ENCODE data around the gene GP5. TPM values are rescaled to one million over a fixed set of nuclear protein-coding genes. Genes with fewer than 3 reads are reported as not detected.

Gene GP5
- total RNA-seq, 4 donors from 2014 or later, result not detected

DNA sequence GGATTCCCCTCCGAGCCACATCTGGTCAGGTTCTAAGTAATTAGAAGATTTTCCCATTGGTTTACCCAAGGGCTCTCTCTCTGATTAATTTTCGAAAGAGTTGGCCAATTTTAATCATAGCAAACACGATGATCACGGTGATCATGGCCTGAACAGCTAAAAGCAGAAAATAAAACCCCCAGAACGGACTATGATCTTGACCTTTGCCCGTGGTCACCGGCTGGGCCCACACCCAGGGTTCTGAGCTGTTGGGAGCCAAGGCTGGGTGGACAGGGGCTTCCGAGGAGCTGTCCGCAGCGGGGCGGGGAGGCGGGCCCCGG lies 2.6 kb downstream of the GP5 start:
- TF ChIP-seq EP300 (IDR thresholded peaks at IDR 0.05) (no peak), POLR2A (IDR thresholded peaks at IDR 0.05) (no peak)
- TF ChIP-seq, protein P1, sequence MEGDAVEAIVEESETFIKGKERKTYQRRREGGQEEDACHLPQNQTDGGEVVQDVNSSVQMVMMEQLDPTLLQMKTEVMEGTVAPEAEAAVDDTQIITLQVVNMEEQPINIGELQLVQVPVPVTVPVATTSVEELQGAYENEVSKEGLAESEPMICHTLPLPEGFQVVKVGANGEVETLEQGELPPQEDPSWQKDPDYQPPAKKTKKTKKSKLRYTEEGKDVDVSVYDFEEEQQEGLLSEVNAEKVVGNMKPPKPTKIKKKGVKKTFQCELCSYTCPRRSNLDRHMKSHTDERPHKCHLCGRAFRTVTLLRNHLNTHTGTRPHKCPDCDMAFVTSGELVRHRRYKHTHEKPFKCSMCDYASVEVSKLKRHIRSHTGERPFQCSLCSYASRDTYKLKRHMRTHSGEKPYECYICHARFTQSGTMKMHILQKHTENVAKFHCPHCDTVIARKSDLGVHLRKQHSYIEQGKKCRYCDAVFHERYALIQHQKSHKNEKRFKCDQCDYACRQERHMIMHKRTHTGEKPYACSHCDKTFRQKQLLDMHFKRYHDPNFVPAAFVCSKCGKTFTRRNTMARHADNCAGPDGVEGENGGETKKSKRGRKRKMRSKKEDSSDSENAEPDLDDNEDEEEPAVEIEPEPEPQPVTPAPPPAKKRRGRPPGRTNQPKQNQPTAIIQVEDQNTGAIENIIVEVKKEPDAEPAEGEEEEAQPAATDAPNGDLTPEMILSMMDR (IDR thresholded peaks at IDR 0.05), result no peak
- peak overlapping the region in 2 of 4 donors; percentile 23 to 34 for H3K27ac ChIP-seq
- H3K36me3 ChIP-seq, result no peaks in the 10 kb centered on the region
- H3K27me3 ChIP-seq, result peaks cover 0 to 18% of the 10 kb centered on the region in 2 donors
- H3K4me1 ChIP-seq, result peaks cover 0 to 35% (median 21%) of the 10 kb centered on the region in 4 donors
- peak overlapping the region in 2 of 4 donors; percentile 33 to 40 for H3K4me3 ChIP-seq
- WGBS, 2 donors, result 15 to 16% methylated on average over 7 to 13 of the region's 13 CpGs
- no peaks in the 10 kb centered on the region for H3K9me3 ChIP-seq
- DNase-seq (ENCODE audit: low spot score in 2 of 2), result no peak

DNA sequence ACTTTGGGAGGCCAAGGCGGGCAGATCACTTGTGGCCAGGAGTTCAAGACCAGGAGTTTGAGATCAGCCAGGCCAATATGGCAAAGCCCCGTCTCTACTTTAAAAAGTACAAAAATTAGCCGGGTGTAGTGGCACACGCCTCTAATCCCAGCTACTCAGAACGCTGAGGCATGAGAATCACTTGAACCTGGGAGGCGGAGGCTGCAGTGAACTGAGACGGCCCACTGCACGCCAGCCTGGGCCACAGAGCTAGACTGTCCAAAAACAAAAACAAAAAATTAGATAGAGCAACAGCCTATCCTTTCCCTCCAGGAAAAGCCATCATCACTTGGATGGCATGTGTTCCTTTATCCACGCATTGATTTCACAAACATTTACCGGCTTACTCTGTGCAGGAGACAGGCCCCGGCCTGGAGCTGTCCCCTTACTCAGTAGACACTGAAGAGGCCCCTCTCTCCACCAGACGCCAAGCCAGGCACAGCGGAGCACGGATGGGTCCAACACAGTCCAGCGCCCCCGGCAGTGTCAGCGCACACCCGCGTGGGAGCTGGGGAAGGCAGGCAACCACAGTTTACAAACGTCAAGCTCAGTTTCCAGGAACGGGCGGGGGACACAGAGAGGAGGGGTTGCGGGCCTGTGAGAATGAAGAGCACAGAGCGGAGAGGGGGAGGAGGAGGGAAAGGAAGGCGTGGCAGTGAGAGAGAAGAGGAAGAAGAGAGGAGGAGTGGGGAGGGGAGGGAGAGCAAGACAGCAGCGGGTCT lies 3.1 kb downstream of the GP5 start:
- H3K36me3 ChIP-seq, result no peaks in the 10 kb centered on the region
- peak in 1 of 2 donors; percentile 47 for DNase-seq (ENCODE audit: low spot score in 2 of 2)
- 28 to 33% methylated on average over 23 to 26 of the region's 26 CpGs for WGBS, 2 donors
- TF ChIP-seq, protein P1 (IDR thresholded peaks at IDR 0.05), result no peak
- TF ChIP-seq POLR2A (IDR thresholded peaks at IDR 0.05) (no peak), EP300 (IDR thresholded peaks at IDR 0.05) (no peak)
- peaks cover 0 to 18% of the 10 kb centered on the region in 2 donors for H3K27me3 ChIP-seq
- H3K4me3 ChIP-seq, result peak overlapping the region in 2 of 4 donors; percentile 33 to 40
- peaks cover 0 to 4% (median 2%) of the 10 kb centered on the region in 4 donors for H3K9me3 ChIP-seq
- peaks cover 0 to 35% (median 21%) of the 10 kb centered on the region in 4 donors for H3K4me1 ChIP-seq
- H3K27ac ChIP-seq, result peak overlapping the region in 1 of 4 donors; percentile 34

DNA sequence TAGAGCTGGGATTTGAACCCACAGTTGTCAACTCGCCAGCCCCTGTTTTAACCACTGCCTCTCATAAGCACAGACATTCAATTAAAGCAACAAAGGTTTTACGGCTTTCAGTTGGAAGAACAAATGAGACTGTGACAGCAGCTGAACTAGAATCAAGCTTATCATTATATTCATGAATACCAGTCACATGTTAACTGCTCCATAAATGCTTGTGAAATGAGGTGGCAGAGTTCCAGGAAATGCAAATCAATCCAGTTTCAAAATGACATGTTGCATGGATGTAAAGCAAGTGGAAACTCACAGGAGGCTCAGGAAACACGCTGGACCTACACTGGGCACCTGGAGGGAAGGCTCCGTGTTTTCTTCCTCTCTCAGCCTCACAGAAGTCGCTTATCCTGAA lies 3.9 kb downstream of the GP5 start:
- H3K36me3 ChIP-seq, result no peaks in the 10 kb centered on the region
- WGBS, 2 donors, result 54 to 68% methylated on average over 5 of the region's 5 CpGs
- peaks cover 0 to 9% (median 4%) of the 10 kb centered on the region in 4 donors for H3K9me3 ChIP-seq
- H3K27me3 ChIP-seq, result peaks cover 0 to 18% of the 10 kb centered on the region in 2 donors
- H3K27ac ChIP-seq, result no peak overlapping the region
- H3K4me3 ChIP-seq, result no peak overlapping the region
- DNase-seq (ENCODE audit: low spot score in 2 of 2), result no peak
- H3K4me1 ChIP-seq, result peaks cover 0 to 35% (median 21%) of the 10 kb centered on the region in 4 donors
- no peak for TF ChIP-seq EP300 (IDR thresholded peaks at IDR 0.05)
- TF ChIP-seq POLR2A (IDR thresholded peaks at IDR 0.05), result no peak
- TF ChIP-seq, protein P1 (IDR thresholded peaks at IDR 0.05), result no peak

DNA sequence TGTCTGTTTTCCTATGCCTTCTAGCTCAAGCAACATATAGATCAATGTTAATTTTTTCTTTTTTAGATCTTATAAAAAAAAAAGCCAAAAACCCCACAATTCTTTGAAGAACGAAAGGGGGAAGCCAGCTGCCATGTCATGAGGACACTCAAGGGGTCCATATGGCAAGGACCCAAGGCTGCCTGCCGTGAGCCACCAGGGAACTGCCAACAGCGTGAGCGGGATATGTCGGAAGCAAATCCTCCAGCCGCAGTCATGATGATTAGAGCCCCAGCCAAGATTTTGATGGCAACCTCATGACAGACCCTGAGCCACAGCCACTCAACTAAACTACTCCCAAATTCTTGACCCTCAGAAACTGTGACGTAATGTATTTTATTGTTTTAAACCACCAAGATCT lies 6.5 kb downstream of the GP5 start:
- Histone ChIP-seq H3K27ac (no peak overlapping the region), H3K9me3 (peaks cover 0 to 9% (median 4%) of the 10 kb centered on the region in 4 donors), H3K27me3 (peaks cover 0 to 9% of the 10 kb centered on the region in 2 donors), H3K4me3 (no peak overlapping the region), H3K36me3 (no peaks in the 10 kb centered on the region), H3K4me1 (peaks cover 0 to 24% (median 12%) of the 10 kb centered on the region in 4 donors)
- TF ChIP-seq, protein P1 (IDR thresholded peaks at IDR 0.05), result no peak
- TF ChIP-seq POLR2A (IDR thresholded peaks at IDR 0.05), result no peak
- no peak for TF ChIP-seq EP300 (IDR thresholded peaks at IDR 0.05)
- 86 to 93% methylated on average over 7 of the region's 7 CpGs for WGBS, 2 donors
- DNase-seq (ENCODE audit: low spot score in 2 of 2), result no peak

DNA sequence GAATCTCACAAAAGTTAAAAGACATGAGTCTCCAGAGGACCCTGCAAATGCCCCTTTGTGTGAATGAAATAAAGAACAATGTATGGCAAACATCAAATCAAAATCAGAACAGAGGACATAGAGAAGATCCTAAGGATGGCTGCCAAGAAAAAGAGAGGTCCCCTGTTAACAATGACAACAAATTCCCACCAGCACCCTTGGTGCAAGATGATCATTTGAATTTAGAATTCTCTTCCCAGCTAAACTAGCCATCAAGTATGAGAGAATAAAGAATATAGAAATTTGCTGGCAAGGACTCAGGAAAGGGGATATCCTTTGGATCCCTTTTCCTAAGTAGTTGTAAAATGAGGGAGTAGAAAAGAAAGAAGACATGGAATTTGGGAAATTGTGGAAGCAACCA lies 8.2 kb downstream of the GP5 start:
- peaks cover 0 to 9% (median 4%) of the 10 kb centered on the region in 4 donors for H3K9me3 ChIP-seq
- TF ChIP-seq POLR2A (IDR thresholded peaks at IDR 0.05) (no peak), EP300 (IDR thresholded peaks at IDR 0.05) (no peak)
- TF ChIP-seq, protein P1 (IDR thresholded peaks at IDR 0.05), result no peak
- no peak overlapping the region for H3K27ac ChIP-seq

More for the DNA sequence above, 8.2 kb downstream of the GP5 start:
- no peaks in the 10 kb centered on the region for H3K27me3 ChIP-seq
- no peak for DNase-seq (ENCODE audit: low spot score in 2 of 2)
- H3K4me1 ChIP-seq, result peaks cover 0 to 6% (median 0%) of the 10 kb centered on the region in 4 donors
- H3K4me3 ChIP-seq, result no peak overlapping the region
- H3K36me3 ChIP-seq, result no peaks in the 10 kb centered on the region
